ENCODE data around the gene KRTAP5-9. TPM values are rescaled to one million over a fixed set of nuclear protein-coding genes. Genes with fewer than 3 reads are reported as not detected.
"Not testable (repeated sequence)": the region's sequence is repeated elsewhere in the genome, so short reads cannot be mapped to it uniquely, and the experiment has no call there.

KRTAP5-9 gene
- total RNA-seq, 1 donor from 2014 or later, result 0.76 TPM

DNA sequence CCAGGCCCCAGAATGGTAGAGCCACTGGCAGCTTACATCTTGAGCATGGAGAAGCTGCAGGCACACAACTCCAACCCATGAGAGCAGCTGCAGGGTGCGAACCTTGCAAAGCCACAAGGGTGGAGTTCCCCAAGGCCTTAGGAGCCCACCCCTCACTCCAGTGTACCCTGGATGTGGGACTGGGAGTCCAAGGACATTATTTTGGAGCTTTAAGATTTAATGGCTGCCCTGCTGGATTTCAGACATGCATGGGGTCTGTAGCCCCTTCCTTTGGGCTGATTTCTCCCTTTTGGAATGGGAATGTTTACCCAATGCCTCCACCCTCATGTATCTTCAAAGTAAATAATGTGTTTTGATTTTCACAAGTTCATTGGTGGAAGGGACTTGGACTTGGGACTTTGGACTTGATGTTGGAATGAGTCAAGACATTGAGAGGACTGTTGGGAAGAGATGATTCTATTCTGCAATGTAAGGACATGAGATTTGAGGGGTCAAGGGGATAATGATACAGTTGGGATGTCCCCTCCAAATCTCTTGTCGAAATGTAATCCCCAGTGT, 22.2 kb upstream of the KRTAP5-9 start:
- Mint-ChIP-seq H3K9me3 (ENCODE audit: unreplicated experiment) (peaks cover 10% of the 10 kb centered on the region), H3K4me3 (ENCODE audit: unreplicated experiment) (no peak overlapping the region), H3K27me3 (ENCODE audit: unreplicated experiment) (no peaks in the 10 kb centered on the region), H3K4me1 (ENCODE audit: low read depth, unreplicated experiment) (peaks cover 2% of the 10 kb centered on the region), H3K27ac (ENCODE audit: unreplicated experiment) (no peak overlapping the region), H3K36me3 (ENCODE audit: unreplicated experiment) (peaks cover 10% of the 10 kb centered on the region)
- TF ChIP-seq, protein P1, sequence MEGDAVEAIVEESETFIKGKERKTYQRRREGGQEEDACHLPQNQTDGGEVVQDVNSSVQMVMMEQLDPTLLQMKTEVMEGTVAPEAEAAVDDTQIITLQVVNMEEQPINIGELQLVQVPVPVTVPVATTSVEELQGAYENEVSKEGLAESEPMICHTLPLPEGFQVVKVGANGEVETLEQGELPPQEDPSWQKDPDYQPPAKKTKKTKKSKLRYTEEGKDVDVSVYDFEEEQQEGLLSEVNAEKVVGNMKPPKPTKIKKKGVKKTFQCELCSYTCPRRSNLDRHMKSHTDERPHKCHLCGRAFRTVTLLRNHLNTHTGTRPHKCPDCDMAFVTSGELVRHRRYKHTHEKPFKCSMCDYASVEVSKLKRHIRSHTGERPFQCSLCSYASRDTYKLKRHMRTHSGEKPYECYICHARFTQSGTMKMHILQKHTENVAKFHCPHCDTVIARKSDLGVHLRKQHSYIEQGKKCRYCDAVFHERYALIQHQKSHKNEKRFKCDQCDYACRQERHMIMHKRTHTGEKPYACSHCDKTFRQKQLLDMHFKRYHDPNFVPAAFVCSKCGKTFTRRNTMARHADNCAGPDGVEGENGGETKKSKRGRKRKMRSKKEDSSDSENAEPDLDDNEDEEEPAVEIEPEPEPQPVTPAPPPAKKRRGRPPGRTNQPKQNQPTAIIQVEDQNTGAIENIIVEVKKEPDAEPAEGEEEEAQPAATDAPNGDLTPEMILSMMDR (IDR thresholded peaks at IDR 0.05; ENCODE audit: partially characterized antibody, unreplicated experiment), result no peak
- no peak for DNase-seq

DNA sequence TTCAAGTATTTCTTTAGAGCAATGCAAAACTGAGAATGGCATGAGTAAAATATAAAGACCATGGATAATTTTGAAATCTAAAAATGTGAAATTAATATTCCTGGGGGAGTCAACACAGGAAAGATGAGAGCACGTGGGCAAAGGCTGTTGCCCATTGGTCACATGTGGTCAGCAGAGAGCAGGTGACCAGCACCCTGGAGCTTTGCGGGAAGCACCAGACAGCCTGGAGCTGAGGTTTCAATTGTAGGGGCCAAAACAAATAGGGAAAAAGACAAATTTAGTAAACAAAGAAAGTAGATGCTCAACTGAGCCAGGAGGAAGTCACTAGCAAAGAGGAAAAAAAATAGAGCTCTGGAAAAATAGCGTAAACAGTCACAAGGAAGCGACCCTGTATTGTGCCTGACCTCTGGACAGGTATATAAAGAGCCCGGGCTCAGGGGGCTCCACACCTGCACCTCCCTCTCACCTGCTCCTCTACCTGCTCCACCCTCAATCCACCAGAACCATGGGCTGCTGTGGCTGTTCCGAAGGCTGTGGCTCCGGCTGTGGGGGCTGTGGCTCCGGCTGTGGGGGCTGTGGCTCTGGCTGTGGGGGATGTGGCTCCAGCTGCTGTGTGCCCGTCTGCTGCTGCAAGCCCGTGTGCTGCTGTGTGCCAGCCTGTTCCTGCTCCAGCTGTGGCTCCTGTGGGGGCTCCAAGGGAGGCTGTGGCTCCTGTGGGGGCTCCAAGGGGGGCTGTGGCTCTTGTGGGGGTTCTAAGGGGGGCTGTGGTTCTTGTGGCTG, 21.2 kb upstream of the KRTAP5-9 start, which contains the start of gene KRTAP5-7:
Gene KRTAP5-7, plus strand, starts transcription at position 472 of the 780 bp plus-strand sequence. Its CDS starts 34 bp downstream, at position 506.
- H3K4me3 Mint-ChIP-seq (ENCODE audit: unreplicated experiment); H3K27me3 Mint-ChIP-seq (ENCODE audit: unreplicated experiment); H3K27ac Mint-ChIP-seq (ENCODE audit: unreplicated experiment); DNase-seq; H3K4me1 Mint-ChIP-seq (ENCODE audit: low read depth, unreplicated experiment): not testable (repeated sequence)
- H3K9me3 Mint-ChIP-seq (ENCODE audit: unreplicated experiment), result peaks cover 10% of the 10 kb centered on the region
- peaks cover 10% of the 10 kb centered on the region for H3K36me3 Mint-ChIP-seq (ENCODE audit: unreplicated experiment)

DNA sequence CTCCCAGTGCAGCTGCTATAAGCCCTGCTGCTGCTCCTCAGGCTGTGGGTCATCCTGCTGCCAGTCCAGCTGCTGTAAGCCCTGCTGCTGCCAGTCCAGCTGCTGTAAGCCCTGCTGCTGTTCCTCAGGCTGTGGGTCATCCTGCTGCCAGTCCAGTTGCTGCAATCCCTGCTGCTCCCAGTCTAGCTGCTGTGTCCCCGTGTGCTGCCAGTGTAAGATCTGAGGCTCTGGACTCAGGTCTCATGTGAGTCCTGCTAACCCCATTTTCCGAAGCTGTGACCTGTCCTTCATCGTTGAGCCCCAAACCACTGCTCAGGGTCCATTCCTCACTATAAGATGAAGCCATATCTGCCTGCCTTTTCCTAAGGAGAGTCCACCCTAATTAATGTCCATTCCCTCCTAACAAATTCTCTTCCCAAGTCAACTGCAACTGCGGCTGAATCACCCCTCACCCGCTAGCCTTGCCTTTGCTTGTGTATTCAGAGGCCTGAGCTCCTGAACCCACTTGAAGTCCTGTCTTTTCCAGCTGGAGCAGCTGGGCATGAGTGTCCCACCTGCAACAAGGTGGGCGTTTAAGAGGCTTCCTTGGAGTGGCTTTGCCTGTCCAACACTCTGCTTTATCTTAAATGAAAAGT, 20.5 kb upstream of the KRTAP5-9 start:
- Mint-ChIP-seq H3K4me1 (ENCODE audit: low read depth, unreplicated experiment) (peaks cover 2% of the 10 kb centered on the region), H3K36me3 (ENCODE audit: unreplicated experiment) (peaks cover 14% of the 10 kb centered on the region), H3K27me3 (ENCODE audit: unreplicated experiment) (no peaks in the 10 kb centered on the region), H3K9me3 (ENCODE audit: unreplicated experiment) (peaks cover 10% of the 10 kb centered on the region), H3K27ac (ENCODE audit: unreplicated experiment) (no peak overlapping the region), H3K4me3 (ENCODE audit: unreplicated experiment) (no peak overlapping the region)
- no peak for DNase-seq
- TF ChIP-seq, protein P1 (IDR thresholded peaks at IDR 0.05; ENCODE audit: partially characterized antibody, unreplicated experiment), result no peak

DNA sequence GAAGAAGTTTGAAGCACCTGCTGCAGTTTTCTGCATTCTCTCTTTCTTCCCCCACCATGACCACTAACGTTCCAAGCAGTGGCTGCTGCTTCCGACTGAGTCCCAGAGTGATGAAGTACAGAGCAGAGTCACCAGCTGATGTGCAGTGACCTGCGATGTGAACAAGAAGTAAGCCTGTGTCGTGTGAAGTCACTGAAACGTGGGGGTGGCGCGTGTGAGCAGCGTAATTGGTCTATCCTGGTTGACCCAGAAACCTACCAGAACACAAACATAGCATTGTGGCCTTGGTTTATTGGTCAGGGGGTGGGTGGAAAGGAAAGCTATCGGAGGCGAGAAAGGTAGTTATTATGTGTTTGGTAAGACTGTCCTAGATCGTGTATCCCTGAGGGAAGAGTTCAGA, 17.6 kb upstream of the KRTAP5-9 start:
- Mint-ChIP-seq H3K27ac (ENCODE audit: unreplicated experiment) (no peak overlapping the region), H3K4me1 (ENCODE audit: low read depth, unreplicated experiment) (no peaks in the 10 kb centered on the region), H3K9me3 (ENCODE audit: unreplicated experiment) (peaks cover 6% of the 10 kb centered on the region), H3K36me3 (ENCODE audit: unreplicated experiment) (peaks cover 10% of the 10 kb centered on the region), H3K27me3 (ENCODE audit: unreplicated experiment) (no peaks in the 10 kb centered on the region), H3K4me3 (ENCODE audit: unreplicated experiment) (no peak overlapping the region)
- TF ChIP-seq, protein P1 (IDR thresholded peaks at IDR 0.05; ENCODE audit: partially characterized antibody, unreplicated experiment), result no peak
- no peak for DNase-seq

DNA sequence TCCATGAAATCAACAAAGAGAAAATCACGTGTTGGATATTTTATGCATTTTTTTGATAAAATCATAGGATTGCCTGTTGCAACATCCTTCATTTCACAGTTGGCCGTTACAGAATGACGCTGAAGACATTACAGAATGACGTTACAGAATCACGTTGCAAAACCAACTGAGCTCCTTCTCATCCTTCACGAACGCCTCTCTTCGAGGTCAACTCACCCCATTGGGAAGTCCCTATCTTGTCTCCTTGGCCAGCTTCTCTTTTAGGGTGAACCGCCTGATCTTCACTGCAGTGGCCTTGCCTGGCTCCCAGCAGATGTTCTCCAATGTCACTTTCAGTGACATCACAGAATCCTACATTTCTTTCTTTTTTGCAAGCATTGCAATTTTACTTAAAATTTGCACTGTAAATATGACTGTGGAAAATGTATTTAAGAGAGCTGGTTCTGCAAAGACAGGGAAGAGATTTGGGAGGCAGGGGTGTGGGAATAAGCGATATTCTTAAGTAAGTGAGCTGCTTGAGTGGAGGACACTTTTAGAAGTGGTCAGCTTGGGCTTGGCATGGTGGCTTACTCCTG, 16.1 kb upstream of the KRTAP5-9 start:
- TF ChIP-seq, protein P1 (IDR thresholded peaks at IDR 0.05; ENCODE audit: partially characterized antibody, unreplicated experiment), result no peak
- H3K9me3 Mint-ChIP-seq (ENCODE audit: unreplicated experiment), result peaks cover 5% of the 10 kb centered on the region
- H3K27me3 Mint-ChIP-seq (ENCODE audit: unreplicated experiment), result no peaks in the 10 kb centered on the region
- H3K4me3 Mint-ChIP-seq (ENCODE audit: unreplicated experiment), result no peak overlapping the region
- no peak for DNase-seq
- H3K4me1 Mint-ChIP-seq (ENCODE audit: low read depth, unreplicated experiment), result no peaks in the 10 kb centered on the region
- no peak overlapping the region for H3K27ac Mint-ChIP-seq (ENCODE audit: unreplicated experiment)
- peaks cover 10% of the 10 kb centered on the region for H3K36me3 Mint-ChIP-seq (ENCODE audit: unreplicated experiment)

DNA sequence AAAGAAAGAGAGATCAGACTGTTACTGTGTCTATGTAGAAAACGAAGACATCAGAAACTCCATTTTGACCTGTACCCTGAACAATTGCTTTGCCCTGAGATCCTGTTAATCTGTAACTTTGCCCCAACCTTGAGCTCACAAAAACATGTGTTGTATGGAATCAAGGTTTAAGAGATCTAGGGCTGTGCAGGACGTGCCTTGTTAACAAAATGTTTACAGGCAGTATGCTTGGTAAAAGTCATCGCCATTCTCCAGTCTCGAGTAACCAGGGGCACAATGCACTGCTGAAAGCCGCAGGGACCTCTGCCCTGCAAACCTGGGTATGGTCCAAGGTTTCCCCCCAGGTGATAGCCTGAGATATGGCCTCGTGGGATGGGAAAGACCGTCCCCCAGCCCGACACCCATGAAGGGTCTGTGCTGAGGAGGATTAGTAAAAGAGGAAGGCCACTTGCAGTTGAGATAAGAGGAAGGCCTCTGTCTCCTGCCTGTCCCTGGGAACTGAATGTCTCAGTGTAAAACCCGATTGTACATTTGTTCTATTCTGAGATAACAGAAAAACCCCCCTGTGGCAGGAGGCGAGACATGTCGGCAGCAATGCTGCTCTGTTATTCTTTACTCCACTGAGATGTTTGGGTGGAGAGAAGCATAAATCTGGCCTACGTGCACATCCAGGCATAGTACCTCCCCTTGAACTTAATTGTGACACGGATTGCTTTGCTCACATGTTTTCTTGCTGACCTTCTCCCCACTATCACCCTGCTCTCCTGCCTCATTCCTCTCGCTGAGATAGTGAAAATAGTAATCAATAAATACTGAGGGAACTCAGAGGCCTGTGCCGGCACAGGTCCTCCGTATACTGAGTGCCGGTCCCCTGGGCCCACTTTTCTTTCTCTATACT, 13.3 kb upstream of the KRTAP5-9 start:
- H3K4me1 Mint-ChIP-seq (ENCODE audit: low read depth, unreplicated experiment); H3K27ac Mint-ChIP-seq (ENCODE audit: unreplicated experiment); H3K4me3 Mint-ChIP-seq (ENCODE audit: unreplicated experiment); DNase-seq; H3K9me3 Mint-ChIP-seq (ENCODE audit: unreplicated experiment); H3K27me3 Mint-ChIP-seq (ENCODE audit: unreplicated experiment): not testable (repeated sequence)
- peaks cover 10% of the 10 kb centered on the region for H3K36me3 Mint-ChIP-seq (ENCODE audit: unreplicated experiment)

All from glutamatergic neuron (in vitro differentiated cells).